IPS DF 4.7 (cell line): ENCODE results near the gene CHRNA3.
"Not testable (repeated sequence)": the region's sequence is repeated elsewhere in the genome, so short reads cannot be mapped to it uniquely, and the experiment has no call there.

ENCODE experiments used
- DNase-seq: peaks from one replicate; pipeline ENCODE4 v3.0.0-alpha.2; 2013; ENCODE audit warnings: low spot score; ENCODE audit errors: extremely low read depth

The CHRNA3 gene

DNA sequence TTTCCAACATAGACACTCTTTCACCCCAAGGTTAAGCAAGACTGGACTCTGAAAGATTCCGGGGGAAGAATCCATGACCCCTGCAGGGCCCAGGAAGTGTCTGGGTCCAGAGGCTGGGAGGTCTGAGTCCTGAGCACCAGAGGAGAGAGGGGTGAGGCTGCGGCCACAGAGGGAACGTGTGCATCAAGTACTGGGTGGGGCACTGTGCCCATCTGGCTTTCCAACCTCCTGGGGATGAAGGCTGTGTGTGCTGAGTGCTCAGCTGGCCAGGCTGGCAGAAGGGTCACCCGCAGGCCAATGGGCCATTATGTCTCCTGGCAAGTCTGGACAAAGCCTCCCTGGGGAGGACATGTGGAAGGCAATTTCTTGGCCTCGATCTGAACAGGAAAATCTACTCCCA, 3.3 kb downstream of the CHRNA3 start:
- DNase-seq = no peak

DNA sequence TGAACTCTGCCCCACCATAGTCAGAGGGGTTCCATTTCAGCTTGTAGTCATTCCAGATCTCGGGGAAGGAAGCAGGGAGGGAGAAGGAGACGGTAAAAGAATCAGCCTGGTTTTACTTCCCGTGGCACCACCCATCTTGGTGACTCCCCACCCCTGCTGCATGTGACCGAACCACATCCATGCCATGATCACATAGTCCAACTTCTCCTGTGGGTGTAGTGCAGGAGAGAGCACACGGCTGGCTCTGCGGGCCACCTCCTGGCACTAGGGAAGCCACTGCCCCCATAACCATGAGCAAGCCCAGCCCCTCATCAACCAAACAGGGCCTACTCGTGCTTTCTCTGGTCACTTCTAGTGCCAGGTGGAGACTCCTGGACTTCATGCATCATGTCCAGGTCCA, 3.7 kb downstream of the CHRNA3 start:
- no peak for DNase-seq

DNA sequence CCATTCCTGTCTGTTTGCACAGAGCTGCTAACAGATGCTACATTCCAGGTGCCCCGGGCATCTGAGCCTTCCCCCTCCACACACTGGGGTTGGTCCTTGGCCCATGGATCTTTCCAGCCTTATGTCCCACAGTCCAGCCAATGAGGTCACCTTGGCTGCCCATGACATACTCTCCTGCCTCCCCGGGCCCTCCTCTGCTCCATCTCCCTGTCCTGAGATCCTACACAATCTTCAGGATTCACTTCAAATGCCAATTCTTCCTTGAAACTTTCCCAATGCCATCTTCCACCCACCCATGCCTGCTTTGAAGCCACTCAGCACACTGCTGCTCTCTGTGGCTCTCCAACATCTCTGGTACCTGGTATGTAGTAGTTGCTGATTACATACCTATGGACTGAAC, 4.3 kb downstream of the CHRNA3 start:
- DNase-seq = no peak

DNA sequence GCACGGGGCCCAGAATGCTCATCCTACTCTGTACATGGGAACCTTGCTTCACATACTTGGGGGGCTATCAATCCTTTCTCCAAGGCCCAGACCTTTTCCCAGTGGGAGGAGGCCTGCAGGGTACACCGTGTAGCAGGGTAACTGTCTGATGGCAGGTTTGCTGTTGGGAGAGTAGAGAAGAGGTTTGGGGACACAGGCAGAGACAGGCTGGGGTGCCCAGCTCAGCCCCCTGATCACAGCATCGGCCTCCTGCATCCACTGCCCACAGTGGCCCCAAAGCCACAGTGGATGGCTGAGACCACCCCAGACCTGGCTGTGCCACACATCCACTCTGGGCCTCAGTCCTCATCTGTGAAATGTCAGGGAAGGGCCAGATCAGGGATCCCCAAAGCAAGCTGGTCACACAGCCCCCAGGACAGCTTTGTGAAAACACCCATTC, 5.6 kb downstream of the CHRNA3 start:
- no peak for DNase-seq

DNA sequence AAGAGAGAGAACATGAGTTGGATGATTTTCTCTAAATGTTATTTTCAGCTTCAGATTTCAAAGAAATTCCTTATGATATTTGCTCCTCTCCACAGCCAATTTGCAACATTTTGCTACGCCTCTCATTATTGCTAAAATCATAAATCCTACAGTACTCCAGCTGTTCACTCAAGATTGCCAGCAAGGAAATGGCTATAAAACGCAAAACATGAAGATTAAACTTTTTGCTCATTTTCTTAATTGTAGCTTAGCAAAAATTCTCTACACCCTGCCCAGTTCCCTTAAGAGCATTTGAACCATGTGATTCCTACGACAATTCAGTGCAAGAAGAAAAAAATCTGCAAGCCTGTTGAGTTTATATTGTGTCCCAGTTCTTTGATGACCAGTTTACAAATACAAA, 6.8 kb downstream of the CHRNA3 start:
- DNase-seq = no peak

DNA sequence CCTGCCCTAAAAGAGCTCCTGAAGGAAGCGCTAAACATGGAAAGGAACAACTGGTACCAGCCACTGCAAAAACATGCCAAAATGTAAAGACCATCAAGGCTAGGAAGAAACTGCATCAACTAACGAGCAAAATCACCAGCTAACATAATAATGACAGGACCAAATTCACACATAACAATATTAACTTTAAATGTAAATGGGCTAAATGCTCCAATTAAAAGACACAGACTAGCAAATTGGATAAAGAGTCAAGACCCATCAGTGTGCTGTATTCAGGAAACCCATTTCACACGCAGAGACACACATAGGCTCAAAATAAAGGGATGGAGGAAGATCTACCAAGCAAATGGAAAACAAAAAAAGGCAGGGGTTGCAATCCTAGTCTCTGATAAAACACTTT, 11.2 kb downstream of the CHRNA3 start:
- not testable (repeated sequence) for DNase-seq

DNA sequence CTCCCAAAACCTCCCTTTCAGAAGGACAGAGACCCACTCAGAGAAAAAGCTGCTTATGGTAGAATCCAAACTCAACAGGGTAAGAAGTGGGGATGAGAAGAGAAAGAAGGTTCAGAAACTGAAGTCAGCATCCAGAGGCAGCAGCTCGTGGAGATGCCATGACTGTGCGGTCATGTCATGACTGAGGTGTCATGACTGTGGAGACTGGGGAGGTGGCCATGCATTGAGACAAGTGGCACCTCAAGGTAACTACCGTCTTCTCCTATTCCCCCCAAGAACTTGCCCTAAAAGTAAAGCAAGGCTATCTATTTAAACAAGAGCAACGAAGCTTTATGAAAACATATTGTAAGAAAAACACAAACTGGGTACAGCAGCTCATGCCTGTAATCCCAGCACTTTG, 15.1 kb downstream of the CHRNA3 start:
- DNase-seq = no peak

DNA sequence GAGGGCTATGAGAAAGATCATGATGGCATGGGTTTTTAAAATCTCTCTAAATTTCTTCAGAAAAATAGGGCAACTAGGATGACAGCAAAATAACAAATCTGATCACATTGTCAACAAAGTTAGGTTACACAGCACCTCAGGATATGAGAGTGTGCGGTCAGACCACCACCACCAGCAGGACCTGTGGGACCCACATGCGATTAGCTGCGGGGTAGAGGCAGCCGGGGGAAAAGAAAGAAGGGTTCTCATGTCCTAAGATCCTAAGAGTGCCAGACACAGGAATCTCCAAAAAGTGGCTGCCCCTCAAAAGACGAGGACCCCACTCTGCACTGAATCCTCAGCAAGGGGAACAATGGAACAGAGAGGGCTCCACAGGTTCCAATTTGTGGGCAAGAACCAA, 15.6 kb downstream of the CHRNA3 start:
- no peak for DNase-seq

DNA sequence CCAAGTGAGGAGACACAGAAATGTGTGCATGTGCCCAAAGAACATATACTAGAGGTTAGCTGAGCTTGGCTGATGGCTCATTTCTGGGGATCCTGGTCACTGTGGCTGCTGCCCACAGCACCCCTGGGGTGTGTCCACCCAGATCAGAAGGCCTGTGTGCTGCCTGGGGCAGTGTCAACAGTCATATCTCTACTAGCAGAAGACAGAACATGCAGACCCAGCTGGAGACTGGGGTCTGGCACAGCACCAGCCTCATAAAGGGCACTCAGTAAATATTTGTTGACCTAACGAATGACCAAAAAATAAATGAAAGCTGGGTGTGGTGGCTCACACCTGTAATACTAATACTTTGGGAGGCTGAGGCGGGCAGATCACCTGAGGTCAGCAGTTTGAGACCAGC, 16.4 kb downstream of the CHRNA3 start:
- no peak for DNase-seq

DNA sequence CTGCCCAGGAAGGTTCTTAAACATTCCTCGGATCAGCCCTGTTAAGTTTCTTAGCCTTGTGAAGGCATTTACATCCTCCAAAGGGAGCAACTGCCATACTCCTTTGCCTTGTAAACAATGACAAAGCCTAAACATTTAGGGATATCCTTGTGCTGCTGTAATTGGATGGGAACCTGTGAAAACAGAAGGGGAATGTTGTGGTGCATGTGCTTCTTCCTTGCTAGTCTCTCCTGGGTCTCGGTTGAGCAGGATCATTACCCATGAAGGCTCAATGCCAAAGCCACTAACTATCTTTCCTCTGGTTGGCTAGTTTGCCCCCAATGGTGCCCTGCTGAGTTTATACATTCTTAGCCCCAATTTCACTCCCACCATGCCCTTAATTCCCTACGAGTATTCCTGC, 17.3 kb downstream of the CHRNA3 start:
- DNase-seq = no peak

DNA sequence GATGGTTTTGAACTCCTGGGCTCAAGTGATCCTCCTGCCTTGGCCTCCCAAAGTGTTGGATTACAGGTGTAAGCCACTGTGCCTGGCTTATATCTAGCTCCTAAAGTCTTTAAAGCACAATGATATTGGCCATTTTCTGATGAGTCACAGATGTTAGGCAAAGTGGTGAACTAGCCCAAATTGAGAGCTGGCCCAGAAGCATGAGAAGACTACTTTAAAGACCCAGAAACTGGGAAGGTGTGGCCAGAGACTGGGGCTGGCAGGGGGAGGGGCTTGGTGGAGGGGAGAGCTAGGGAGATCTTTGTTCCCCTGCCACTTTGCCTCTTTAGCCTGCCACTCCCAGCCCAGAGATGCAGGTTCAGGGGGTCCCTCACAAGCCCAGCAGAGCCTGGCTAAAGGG, 21.6 kb downstream of the CHRNA3 start:
- no peak for DNase-seq

DNA sequence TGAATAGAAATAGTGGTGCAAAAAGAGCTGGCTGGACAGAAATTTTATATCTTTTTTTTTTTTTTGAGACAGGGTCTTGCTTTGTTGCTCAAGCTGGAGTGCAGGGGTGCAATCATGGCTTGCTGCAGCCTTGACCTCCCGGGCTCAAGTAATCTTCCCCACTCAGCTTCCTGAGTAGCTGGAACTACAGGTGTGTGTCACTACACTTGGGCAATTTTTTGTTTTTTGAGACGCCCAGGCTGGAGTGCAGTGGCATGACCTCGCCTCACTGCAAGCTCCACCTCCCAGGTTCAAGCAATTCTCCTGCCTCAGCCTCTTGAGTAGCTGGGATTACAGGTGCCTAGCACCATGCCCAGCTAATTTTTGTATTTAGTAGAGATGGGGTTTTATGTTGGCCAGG, 22.4 kb downstream of the CHRNA3 start:
- no peak for DNase-seq

DNA sequence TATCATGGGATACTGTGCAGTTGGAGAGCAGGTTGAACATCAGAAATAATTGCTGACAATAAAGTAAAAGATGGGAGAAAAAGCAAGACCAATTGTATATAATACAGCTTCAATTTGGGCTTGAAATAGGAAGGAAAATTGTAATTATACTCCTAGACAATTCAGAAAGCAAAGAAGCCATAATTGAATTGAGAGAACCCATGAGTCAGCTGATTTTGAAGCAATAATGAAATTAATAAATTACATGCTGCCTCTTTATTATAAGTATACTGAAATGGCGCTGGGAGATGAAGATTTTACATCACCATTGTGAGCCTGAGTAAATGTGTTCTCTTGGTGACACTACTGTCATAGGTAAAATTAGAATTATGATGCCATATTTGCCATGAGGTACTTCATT, 23.2 kb downstream of the CHRNA3 start:
- DNase-seq = no peak

DNA sequence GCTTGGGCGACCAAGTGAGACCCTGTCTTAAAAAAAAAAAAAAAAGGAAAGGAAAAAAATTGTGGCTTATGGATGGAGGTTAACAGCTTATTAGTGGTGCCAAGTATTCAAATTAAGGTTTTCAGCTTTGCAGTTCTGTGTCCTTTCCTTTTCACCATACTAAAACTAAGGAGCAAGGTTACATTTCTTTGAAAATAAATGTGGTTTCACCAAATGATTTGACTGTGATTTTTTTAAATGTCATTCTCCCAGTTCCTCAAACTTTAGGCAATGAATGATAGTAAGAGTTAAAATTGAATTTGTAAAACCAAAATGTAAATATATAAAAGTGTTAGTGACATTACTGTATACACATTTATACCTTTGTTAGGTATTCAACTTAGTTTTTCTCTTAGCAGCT, 45.9 kb downstream of the CHRNA3 start:
- no peak for DNase-seq

DNA sequence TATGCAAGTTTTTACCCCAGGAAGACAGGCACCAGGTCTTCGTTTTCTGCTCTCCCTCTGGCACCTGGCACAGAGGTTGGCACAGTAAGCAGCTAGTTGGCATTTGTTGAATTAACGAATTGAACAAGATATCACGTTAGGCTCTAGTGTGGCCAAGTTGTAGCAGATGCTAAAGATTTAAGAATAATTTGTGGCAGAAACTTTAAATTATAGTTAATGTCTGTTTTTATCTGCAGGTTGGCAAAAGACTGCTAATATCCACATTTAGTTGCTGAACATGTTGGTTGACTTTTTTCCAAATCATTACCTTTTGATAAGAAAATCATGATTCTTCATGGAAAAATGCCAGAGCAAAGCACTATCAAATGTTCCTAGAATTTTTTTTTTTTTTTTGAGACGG, 47.4 kb downstream of the CHRNA3 start:
- DNase-seq = no peak

DNA sequence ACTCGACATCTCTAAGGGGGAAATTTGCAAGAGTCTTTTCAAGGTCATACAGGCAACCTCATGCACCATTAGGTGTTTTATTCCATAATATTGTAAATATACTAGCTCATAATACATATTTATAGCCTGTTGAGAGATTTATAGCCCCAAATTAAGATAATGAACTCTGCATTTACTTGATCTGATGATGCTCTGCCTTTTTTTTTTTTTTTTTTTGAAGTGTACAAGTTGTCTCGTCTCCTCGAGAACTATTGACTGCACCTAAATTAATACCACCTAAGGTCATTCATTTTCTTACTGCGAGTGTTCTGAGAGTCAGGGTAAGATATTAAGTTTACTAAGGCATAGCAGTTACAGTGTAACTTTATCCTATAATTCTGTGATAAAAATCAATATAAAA, 49.4 kb downstream of the CHRNA3 start:
- DNase-seq = no peak

DNA sequence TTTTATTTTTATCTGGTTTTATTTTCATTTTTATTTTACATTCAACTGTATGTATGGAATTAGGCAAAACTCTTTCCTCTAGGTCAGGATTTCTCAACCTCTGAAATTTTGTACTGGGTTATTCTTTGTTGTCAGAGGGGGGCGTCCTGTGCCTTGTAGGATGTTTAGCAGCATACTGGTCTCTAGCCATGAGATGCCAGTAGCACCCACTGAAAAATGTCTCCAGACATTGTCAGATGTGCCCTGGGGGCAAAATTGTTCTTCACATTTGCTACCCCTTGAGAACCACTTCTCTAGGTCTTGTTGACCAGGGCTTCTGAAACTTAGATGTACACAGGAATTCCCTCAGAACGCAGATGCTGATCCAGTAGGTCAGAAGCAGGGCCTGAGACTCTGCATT, 50.1 kb downstream of the CHRNA3 start:
- no peak for DNase-seq

DNA sequence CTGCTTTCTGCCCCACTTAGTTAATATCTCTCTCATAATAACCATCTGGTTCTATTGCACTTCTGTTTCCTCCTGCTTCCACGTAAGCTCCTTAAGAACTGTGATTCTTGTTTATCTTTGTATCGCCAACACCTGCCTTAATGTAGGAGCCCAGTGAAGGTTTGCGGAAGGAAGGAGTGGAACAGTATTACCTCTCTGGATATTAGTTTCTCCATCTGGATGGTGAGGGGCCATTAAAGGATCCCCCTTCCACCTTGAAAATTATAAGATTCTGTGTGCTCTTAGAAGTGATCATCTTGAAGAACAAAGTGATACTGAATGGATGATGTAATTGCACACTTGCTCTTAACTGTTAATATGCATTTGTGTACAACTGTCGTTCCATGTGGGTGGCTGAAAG, 53.3 kb downstream of the CHRNA3 start:
- no peak for DNase-seq

DNA sequence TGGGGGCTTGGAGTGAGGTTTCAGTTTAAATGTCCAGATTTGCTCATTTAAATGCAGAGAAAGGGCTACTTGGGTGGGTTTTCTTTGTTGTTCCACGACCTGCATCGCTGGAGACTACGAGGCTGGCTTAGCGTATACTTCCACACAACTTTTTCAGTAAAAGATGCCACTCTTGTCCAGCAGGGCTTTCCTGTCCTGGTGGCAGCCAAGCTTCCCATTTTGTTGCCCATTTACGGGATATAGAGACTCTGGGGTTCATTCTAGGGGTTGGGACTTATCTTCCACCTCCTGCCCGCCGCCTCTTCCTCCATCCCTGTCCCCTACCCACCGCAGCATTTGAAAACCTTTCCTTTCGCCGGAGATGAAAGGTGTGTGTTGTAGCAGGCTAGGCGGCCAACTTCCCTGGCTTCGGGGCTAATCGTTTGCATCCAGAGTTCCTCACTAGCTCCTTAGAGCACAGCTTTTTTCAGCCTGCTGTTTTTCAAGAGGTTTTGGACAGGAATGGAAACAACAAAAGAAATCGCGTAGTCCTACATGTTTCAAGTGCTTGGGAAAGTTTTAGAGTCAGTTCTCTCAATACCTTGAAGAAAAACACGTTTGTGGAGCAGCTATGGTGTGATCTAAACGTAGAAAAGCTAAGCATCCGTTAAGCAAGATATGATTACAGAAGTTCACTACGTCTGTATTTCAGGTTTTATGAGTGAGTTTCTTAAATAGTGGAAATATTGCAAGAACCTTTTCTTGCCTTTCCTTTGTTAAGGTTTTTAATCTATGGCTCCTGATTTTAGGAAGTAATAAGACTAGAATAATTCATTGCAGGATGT, 54.6 kb downstream of the CHRNA3 start:
- DNase-seq = no peak

DNA sequence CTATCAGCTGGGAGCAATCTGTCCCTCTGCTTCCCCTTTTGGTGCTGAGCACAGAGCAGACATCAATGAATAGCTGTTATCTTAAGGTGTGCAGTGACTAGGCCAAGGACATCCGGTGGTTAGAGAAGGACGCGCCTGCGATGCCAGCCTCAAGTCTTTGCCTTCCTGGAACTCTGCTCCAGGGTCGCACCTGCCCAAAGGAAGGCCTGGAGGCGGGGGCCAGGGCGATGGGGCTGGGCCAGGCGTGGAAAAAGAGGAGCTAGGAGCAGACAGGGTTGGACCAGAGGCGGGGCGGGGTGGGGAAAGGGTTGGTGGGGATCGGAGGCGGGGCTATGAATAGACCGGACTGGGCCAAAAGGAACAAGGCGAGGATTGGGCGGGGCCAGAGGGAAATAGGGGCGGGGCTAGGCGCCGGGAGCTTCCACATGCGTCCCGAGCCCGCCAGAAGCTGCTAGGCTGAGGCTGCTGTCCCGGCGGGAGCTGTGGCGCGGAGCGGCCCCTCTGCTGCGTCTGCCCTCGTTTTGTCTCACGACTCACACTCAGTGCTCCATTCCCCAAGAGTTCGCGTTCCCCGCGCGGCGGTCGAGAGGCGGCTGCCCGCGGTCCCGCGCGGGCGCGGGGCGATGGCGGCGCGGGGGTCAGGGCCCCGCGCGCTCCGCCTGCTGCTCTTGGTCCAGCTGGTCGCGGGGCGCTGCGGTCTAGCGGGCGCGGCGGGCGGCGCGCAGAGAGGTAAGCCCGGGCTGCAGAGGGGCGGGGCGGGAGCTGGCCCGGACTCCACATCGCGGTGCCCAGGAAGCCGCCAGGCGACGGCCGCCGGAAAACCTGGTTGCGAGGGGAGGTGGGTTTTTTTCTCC, 55.5 kb downstream of the CHRNA3 start, which contains the start of gene CHRNA5:
CHRNA5 (plus strand) TSS at position 424 of the 854 bp plus-strand sequence; CDS start at position 624, 200 bp downstream.
- DNase-seq = peak; percentile 78

DNA sequence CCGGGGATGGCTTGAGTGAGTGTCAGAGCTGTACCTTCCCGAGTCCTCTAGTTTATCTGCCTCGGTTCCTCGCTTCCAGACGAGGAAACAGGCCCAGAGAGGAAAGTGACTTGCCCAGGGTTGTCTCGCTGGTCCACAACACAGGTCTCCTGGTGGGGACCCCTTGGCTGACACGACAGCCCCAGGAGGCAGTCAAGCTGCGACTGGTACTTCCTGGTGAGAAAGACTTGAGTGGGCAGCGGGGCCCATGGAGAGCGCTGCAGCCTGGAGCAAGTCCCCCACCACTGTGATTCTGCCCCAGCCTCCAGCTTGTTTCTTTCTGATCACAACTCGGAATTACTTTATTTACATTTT, 56.1 kb downstream of the CHRNA3 start:
- DNase-seq = no peak

DNA sequence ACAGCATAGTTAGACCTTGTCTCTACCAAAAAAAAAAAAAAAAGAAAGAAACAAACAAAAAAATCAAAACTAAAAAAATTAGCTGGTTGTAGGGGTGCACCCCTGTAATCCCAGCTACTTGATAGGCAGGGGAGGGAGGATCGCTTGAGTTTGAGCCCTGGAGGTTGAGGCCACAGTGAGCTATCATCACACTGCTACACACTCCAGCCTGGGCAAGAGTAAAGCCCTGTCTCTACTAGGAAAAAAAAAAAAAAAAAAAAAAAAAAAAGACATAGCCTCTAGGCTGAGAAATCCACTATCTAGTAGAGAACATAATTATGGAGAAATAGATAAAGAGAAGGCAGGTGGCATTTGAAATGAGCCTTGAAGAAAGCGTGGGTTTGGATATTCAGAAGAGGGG, 57.7 kb downstream of the CHRNA3 start:
- no peak for DNase-seq

DNA sequence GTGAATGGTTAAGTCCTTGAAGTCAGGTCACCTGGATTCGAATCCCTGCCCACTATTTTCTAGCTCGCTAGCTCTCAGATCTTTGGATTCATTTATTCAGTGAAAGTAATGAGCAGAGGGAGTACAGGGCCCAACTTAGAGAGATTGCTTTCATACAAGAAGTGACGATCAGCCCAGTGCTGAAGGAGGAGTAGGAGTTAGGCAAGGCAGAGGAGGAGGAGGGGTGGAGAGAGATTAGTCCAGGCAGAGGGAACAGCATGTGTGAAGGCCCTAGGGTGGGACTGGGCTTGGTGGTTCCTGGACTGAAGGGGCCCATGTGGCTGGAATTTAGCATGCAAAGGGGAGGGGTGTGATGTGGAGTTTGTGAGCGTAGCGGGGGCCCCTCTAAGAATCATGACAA, 59.3 kb downstream of the CHRNA3 start:
- no peak for DNase-seq
